Stimulated activated CD8-positive, alpha-beta memory T cell treated with anti-CD3 and anti-CD28 coated beads, Interleukin-15, amount 100 ng/mL, for 24 hours (primary cell): Measurements from ENCODE around the gene MAP4K2.

Source experiments
- DNase-seq: peaks from one replicate; pipeline ENCODE4 v3.0.0-alpha.2; 2020; ENCODE audit warnings: low read depth

Gene MAP4K2

DNA sequence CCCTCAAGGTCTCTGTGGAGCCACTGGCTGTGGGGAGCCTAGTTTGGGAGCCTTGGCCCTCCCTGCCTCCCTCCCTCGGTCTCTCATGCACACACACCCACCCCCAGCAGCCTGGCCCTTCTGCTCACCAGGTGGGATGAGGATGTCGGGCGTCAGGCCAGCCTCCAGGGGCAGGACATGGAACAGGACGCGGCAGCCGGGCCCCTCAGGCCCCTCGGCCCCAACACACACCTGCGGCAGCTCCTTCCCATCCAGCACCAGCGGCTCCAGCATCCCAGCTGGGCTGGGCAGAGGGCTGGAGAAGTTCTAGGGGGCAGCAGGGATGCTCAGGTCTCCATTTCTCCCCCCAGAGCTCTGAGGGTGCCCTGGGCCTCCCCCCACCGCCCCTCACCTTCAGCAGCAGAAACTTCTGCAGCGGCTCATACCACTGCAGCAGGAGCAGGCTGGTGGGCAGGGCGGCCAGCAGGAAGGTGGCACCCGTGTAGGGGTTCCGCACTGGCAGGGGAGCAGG is 11.2 kb downstream of the MAP4K2 start:
- DNase-seq: no peak

DNA sequence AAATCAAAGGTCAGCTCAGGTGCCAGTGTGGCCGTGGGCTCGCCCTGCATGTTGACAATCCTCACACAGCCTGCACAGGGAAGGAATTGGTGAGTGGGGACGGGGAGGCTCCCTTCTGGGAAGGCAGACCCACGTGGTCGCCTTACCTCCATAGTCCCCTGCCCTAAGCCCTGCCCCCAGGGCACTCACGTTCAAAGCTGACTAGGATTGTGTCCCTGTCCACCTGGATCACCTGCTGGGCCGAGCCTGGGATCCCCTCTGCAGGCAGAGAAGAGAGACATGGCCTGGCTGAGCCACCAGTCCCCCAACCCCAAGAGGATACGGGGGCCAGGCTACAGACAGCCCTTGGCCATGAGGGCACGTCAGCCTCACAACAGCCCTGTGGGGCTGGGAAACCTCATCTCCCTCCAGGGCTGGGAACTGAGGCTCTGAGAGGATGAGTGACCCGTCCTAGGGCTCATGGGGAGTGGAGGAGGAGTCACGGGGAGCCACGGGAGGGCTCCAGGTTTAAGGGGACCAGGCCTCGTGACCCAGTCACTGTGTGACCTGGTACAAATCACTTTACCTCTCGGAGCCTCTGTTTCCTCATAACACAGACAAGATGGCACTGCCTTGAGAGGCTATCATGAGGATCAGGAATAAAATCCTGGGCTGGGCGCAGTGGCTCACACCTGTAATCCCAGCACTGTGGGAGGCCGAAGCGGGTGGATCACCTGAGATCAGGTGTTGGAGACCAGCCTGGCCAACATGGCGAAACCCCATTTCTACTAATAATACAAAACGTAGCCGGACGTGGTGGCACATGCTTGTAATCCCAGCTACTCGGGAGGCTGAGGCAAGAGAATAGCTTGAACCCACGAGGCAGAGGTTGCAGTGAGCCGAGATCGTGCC is 12.6 kb downstream of the MAP4K2 start:
- DNase-seq: no peak

DNA sequence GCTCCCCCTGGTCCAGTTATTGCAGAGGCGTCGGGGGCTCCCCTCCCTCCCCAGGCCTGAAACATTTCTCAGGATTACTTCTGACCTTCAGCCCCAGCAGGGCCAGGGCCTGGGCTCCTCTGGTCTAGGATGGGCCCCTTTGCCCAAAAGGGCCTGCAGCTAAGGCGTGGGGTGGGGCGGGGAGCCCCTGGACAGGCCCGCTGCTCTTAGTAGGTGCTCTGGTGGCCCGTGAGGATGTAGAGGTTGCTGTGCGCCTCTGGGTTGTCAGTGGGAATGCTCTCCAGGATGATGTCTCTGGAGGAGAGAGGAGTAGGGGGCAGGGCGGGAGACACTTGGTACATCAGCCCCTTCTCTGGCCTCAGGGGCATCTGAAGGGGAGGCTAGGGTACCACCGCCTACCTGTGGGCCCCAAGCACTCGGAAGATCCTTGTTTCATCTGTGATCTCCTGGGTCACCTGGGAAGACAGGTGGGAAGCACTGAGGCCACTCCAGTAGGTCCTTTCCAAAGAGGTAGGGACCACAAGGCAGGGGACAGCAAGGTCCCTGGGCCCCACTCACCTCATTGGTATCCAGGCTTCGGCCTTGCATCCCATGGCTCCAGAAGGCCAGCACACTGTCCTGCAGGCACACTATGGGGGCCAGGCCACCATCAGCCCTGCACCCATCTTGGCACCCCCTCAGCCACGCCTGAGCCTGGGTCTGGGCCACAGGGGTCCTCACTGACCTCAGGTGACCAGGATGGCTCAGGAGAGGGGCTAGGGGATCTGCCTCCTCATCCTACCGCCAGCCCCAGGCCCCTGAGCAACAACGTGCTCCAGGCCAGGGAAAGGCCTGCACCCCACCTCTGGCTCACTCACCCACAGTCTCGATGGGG is 13.4 kb downstream of the MAP4K2 start:
- DNase-seq: no peak

DNA sequence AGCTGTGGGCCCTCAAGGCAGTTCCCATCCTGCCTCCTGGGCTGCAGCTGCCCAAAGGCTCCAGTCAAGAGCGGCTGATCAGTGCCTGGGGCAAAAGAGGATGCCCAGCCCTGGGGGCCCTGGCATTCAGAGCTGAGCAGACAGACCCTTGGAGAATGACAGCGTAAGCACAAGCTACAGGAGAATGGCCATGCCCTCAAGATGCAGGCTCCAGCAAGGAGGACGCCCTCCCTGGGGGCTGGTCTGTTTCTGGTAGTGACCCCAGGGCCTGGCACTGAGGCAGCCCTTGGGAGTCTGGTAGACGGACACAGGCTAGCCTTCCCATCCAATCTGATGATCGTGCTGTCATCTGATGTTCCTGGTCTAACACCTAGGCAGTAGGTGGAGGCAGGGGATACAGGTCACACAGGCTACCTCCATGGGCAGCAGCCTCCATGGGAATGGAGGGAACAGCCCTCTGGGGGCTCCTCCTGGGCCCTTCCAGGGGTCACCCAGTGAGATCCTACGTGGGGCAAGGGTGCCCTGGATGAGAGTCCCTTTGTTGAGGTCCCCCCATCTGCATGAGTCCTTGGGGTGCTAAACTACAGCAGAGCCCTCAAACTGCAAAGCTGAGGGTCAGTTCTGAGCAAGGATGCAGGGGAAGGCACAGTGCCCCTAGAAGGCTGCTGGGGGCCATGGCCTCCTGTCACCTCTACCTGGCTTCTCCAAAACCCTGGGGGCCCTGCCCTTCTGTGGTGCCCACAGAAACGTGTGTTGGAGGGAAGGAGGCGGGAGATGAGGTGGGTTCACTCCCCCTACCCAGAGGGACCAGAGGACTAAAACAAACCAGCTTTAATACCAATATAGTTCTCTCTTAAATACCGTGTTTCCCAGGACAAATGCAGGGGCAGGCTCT is 14.4 kb downstream of the MAP4K2 start:
- no peak for DNase-seq

DNA sequence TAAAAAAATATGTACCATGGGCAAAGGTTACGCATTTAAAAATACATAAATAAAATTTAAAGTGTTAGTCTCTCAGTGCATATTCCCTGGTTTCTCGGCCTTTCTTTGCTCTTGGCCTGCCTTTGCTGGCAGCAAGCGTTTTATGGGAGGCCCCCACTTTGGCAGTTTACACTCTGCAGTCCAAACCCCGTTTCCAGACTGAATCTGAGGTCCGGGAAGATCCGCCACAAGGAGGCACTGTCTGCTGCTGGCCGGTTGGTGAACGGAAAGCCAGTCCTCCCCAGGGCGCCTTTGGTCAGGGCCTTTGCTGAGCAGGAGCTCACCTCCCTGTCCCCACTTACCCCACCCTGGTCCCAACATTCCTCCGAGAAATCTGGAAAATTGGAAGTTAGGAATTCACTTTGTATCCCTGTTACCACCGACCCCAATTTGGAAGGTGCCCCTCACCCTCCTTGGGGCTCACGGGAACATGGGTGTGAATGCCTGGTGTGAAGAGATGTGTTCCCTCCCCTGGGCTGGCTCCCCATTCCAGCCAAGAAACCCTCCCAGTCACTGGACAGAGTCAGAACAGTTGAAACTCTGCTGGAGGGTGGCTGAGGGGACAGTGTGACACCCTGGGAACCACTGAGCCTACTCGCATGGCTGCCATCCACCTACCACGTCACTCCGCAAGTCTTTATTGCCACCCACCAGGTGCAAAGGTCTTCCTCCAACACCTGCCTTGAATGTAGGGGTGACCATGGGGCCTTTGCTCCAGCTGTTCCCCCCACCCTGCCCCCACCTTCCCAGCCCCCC is 15.3 kb downstream of the MAP4K2 start:
- DNase-seq: no peak

DNA sequence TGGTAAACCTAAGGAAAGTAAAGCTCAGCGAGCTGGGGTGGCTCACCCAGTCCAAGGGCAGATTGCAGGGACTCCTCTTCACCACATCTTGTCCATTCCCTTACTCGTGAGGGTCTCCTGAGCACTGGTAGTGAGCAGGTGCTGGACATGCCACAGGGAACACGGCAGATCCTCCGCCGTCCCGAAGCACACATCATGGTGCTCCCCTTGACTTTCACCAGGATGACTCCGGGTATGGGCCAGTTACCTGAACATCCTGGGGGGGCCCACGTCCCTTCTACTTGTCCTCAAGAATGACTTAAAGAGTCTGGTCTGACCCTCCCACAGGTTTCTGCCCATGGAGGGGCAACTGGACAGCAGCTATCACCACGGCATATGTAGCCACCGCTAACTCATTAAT is 16.7 kb downstream of the MAP4K2 start:
- DNase-seq: no peak

DNA sequence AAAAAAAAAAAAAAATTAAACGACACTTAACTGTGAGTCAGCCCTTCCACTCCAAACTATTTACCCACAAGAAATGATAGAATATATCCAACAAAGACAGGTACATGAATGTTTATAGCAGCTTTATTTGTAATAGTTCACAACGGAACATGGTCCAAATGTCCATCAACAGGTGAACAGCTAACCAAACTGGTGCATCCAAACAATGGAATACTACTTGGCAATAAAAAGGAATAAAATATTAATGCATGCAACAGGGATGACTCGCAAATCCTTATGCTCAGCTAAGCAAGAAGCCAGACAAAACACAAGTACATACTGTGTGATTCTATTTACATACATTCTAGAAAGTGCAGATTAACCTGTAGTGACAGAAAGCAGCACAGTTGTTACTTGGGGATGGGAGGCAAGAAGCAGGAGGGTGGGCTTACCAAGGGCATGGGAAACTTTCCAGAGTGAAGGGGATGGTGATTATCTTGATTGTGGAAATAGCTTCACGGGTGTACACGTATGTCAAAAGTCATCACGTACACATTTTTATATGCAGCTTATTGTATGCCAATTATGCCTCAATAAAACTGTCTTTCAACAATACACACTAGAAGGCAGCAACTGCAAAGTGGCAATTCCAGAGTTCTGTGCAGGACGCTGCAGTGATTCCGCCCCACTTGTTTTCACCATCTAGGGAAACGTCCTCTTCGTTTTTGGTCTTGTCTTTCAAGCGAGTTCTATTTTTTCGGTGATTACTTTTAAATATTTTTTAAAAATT is 18.0 kb downstream of the MAP4K2 start:
- no peak for DNase-seq

DNA sequence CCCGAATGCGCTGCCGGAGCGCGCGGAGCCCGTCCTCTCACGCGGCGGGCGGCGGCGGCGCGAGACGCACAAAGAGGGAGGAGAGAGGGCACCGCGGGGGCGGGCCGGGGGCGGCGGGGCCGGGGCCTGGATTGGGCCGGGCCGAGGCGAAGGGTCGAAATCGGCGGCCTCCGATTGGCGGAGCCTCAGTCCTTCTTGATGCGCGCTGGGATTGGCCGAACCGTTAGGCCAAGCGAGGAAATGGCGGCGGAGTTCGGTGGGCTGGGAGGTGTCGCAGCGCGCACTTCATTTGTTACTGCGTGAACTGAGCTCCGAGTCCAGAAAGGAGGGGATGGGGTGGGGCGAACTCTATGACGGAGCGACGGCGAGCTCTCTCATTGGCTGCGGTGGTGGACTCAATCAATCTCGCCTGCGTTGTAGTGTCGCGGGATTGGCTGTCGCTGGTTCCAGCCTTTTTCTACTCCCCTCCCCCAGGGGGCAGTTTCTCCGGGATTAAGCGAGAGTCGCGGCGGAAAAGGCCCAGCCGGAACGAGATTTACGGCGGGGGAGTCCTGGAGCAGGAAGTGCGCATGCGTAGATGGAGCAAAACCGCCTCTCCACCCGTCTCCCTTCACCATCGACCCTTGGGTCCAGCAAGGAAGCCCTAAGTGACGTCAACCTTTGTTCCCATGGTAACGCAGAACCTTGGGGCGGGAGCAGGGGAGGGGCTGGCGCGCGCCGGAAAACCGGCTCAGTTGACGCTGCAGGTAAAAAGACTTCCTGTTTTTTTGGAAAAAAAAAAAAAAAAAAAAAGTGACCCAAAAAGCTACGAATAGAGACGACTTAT is 24.3 kb downstream of the MAP4K2 start, which contains the start of gene SF1:
TSS of gene SF1 (minus strand) at position 70 of the 826 bp plus-strand sequence. CDS start 150 bp downstream, outside the sequence.
- DNase-seq: peak; percentile 91

DNA sequence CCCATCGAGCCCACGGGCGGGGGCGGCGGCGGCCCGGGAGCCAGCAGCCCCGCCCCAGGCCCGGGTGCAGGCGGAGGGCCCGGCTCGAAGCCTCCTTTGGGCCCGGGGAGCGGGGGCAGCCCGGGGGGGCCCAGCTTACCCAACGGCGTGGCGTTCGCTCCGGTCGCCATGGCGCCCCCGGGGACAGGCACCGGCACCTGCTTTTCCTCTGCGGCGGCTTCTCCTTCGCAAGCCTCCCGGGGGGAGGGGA is 24.9 kb downstream of the MAP4K2 start:
- DNase-seq: no peak

DNA sequence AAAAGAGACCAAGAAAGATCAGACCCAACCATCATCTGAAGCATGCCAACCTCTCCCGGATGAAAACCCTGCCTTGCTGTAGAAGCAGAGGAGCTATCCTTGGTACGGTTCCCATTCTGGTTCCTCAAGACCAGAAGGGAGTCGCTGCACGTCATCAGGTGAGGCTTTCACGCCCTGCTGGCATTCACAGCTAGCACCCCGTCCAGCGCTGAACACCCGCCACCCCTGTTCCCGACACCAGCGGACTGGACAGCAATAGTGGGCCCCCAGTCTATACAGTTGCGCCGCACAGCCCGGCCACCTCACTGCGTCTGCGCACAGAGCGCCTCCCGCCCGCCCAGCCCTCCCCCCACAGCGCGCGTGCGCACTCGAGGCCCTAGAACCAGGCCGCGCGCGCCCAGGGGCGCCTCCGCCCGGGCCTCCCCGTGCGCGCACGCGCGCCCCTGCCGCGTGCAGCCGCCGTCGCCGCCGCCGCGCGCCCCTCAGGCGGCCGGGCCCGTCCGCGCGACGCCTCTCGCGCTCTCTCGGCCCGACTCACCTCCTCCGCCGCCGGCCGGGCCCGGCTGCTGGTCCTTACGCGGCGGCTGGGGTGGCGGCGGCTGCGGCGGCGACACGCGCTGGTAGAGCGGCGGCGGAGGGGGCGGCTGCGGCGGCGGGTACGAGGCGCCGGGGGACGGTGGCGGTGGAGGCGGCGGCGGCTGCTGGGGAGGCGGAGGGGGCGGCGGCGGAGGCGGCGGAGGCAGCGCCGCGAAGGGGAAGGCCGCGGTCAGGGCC is 25.4 kb downstream of the MAP4K2 start:
- peak; percentile 62 for DNase-seq

DNA sequence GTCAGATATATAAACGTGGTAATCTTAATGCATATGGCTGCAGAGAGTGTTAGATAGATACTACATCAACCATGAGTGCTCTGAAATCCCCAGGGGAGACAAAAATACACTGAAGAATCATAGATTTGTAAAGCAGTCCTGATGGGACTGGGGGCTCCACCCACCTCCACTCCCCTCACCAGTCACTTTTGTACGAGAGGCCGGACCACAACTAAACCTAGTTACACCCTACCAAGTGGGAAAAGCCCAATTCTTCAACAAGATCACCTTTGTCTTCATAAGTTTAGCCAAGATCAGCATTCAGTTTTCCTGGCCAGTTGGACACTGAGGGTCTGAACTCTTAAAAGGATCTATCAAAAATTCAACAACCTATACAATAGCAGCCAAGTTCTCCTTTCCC is 26.1 kb downstream of the MAP4K2 start:
- no peak for DNase-seq

DNA sequence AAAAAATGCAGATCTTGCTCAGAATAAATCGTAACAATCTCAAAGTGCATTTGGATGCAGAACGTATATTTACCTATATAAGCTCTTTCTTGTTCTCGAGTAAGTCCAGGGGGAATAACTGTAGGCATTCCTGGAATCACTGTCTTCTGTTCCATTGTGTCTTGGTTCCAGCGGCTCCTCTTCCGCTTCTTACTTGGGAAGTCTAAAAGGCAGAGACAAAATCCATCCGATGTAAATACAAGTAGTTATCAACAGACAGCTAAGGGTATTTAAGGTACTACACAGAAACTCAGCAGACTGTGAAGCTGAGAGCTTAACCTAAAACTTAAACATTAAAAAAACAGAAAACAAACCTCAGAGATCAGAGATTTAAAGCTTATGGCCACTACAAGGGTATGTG is 26.6 kb downstream of the MAP4K2 start:
- no peak for DNase-seq

DNA sequence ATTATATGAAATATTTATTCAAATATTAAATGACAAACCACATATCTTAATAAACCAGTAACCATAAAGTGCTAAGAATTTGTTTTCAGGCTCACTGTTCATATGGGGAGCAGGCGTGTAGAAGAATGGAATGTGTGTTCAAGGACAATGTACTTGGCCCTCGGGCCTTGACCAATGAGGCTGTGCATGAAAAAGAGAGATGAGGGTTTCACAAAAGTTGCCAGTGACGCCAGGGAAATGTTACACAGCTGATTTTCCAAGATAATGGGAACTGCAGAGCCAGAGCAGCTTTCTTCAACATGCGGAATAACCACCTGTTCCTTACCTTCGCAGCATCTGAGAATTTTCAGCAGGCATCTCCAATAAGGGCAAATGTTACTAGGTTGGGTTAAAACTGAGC is 28.9 kb downstream of the MAP4K2 start:
- DNase-seq: no peak

DNA sequence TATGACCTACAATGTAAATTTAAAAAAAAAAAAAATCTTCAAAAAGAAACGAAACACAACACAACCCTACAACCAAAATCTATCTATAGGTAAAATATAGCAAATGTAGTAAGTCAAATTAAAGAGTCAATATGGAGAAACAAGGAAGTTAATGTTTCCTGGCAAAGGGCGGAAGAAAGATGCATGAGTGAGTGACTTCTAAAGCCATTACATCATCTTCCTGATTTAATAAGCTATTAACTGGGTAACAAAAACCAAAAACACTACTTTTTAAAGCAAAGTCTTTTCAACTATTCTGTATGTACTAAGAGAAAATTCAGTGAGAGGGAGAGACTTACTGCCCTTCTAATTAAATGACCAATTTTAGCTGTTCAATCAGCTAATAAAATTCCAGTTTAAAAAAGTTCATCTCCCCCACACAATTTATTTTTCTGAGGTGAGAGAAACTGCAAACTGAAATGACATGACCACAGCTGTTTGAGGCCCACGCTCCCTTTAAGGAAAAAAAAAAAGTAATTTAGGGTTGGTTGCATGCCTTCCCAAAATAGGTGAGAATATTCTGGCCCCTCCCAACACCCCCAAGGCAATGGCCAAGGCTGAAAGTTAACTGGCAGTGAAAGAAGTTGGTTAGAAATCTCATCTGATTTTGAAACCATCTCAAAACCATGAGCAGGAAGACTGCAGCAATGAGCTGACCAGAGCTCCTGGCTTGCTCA is 30.6 kb downstream of the MAP4K2 start:
- no peak for DNase-seq

DNA sequence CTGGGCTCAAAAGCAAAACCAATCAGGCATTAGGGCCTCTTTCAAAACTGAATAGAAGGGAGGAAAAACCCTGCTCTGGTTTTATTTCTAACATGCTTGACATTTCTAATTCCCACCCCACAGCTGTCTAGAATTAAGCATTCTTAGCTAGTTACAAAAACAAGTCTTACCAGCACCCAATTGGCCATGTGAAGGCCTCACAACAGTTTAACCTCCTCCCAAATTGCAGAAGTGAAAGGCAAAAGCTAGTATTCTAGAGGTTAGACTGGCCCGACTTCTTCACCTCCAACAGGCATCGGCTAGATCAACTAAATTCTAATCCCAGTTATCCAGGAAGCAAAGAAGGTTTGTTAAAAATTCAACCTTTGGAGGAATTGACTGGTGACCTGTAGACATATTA is 31.2 kb downstream of the MAP4K2 start:
- no peak for DNase-seq

DNA sequence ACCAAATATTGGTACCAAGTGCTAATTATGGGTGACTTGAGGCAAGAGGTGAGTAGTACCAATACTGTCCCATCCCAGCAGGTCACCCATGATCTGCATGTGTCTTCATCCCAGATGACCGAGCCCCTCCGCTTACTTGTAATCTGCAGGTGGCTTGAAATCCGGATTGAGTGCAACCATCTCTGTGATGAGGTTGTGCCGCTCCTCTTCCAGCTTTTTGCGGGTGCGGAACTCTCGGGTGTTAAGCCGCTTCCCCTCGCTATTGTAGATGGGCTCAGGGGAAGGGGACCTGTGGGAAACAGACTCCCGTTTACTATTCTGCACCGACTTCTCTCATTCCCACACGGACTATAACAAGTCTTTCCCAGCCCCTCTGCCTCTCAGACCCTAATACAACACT is 32.9 kb downstream of the MAP4K2 start:
- no peak for DNase-seq

DNA sequence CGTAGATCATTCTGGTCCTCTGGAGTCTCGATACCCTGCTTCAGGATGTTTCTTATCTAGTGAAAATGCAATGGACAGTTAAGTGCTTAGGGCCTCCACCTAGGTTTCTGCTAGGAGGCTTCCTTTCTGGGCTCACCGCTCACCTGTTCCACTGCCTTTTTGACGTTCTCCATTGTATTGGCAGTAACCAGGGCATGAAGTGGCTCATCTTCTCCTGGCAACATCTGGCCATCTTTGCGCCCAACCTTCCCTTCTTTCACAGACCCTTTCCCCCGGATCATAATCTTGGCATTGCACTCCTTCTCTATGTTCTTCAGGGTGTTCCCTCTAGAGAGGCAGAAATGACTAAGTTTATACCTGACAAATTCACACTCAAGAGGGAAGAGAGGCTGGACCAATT is 33.7 kb downstream of the MAP4K2 start:
- DNase-seq: no peak

DNA sequence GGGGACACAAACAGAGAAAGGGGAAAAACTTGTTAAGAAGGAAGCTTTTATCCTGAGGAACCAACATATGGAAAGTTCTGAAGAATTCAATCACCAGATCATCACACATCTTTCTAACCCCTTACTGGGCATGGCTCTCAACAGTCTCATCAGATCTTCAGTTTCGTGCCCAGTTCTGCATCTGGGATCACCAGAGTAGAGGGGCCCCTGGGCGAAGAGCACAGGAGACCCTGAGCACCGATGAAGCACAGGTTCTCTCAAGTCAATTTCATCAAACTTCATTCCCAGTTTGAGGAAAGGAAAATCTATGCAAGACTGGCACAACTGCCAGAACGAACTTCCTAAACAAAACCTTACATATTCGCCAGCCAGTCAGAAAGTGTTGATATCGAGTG is 34.7 kb downstream of the MAP4K2 start:
- DNase-seq: no peak
